Ovary (tissue), 3 donors: Measurements from ENCODE around the gene KIF9.

Experiments
- EP300 ChIP-seq: sonication (generic); formaldehyde crosslinking; IDR thresholded peaks from one replicate; pipeline ENCODE4 v1.6.1; 2017; ENCODE audit warnings: antibody characterized with exemption
- POLR2A ChIP-seq: fragments of 450-650 bp; IDR thresholded peaks from one replicate; pipeline ENCODE4 v1.6.1; 2017; ENCODE audit warnings: antibody characterized with exemption, mild to moderate bottlenecking, moderate library complexity
- TF ChIP-seq, protein P1 (sequence below), 3 donors: fragments of 450-650 bp in 2 of 3; fragments of 200-600 bp in 1 of 3; IDR thresholded peaks; one replicate each; pipeline versions ENCODE4 v1.5.1 to v1.8.0; 2016 to 2022; ENCODE audit warnings: antibody characterized with exemption in 3 of 3, mild to moderate bottlenecking in 1 of 3
- donor health status: DM: no; HTN: no; CAD: no.

DNA sequence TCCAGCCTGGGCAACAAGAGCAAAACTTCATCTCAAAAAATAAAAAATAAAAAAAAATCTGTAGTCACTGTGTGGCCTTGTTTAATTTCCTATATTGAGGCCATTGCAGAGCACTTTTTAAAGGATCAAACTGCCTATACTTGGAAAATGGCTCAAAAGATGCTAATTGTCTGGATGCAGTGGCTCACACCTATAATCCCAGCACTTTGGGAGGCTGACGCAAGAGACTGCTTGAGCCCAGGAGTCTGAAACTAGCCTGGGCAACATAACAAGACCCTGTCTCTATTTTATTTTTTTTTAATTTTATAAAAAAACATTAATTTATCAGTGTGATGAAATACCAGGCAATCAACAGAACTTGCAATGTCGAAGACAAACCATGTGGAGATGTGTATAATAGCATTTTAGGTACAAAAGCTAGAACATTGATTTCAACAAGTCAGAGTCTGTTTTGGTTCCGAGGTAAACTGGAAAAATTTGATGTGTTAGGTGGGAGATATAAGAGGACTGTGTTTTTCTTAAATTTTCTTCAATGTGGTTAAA, 71.7 kb downstream of the KIF9 start:
- TF ChIP-seq, protein P1, sequence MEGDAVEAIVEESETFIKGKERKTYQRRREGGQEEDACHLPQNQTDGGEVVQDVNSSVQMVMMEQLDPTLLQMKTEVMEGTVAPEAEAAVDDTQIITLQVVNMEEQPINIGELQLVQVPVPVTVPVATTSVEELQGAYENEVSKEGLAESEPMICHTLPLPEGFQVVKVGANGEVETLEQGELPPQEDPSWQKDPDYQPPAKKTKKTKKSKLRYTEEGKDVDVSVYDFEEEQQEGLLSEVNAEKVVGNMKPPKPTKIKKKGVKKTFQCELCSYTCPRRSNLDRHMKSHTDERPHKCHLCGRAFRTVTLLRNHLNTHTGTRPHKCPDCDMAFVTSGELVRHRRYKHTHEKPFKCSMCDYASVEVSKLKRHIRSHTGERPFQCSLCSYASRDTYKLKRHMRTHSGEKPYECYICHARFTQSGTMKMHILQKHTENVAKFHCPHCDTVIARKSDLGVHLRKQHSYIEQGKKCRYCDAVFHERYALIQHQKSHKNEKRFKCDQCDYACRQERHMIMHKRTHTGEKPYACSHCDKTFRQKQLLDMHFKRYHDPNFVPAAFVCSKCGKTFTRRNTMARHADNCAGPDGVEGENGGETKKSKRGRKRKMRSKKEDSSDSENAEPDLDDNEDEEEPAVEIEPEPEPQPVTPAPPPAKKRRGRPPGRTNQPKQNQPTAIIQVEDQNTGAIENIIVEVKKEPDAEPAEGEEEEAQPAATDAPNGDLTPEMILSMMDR (IDR thresholded peaks at IDR 0.05): no peak
- TF ChIP-seq POLR2A: no peak
- TF ChIP-seq EP300: no peak
